HepG2 (cell line): ENCODE data around the gene FITM2. TPM values are rescaled to one million over a fixed set of nuclear protein-coding genes. Genes with fewer than 3 reads are reported as not detected.

ENCODE experiments used
- ARNTL ChIP-seq: sonication (generic); formaldehyde crosslinking; IDR thresholded peaks from 2 replicates; pipeline ENCODE4 v1.4.0; 2020; ENCODE audit warnings: mild to moderate bottlenecking, missing genetic modification reagents
- MYNN ChIP-seq: sonication (generic); formaldehyde crosslinking; IDR thresholded peaks from 2 replicates; pipeline ENCODE4 v1.4.0; 2020; ENCODE audit warnings: mild to moderate bottlenecking, low read depth, missing genetic modification reagents
- NONO ChIP-seq, 2 experiments: fragments of 450-650 bp in 1 of 2; sonication (generic) in 1 of 2; formaldehyde crosslinking in 1 of 2; IDR thresholded peaks in 1 of 2; conservative IDR thresholded peaks in 1 of 2; 2 replicates each; pipeline versions ENCODE4 v1.6.1 to v1.8.0; 2017 to 2022; ENCODE audit warnings: mild to moderate bottlenecking in 1 of 2, missing genetic modification reagents in 1 of 2, moderate library complexity in 1 of 2
- RAD21 ChIP-seq: fragments of 450-650 bp; formaldehyde crosslinking; IDR thresholded peaks from 2 replicates; pipeline ENCODE4 v1.5.0; 2020; ENCODE audit warnings: mild to moderate bottlenecking
- ZBTB42 ChIP-seq: sonication (generic); formaldehyde crosslinking; IDR thresholded peaks from 2 replicates; pipeline ENCODE4 v1.5.0; 2020; ENCODE audit warnings: mild to moderate bottlenecking, missing genetic modification reagents
- ZFP1 ChIP-seq: IDR thresholded peaks from 2 replicates; pipeline ENCODE4 v1.6.1; 2016
- ZNF331 ChIP-seq: sonication (generic); formaldehyde crosslinking; IDR thresholded peaks from 2 replicates; pipeline ENCODE4 v1.4.0; 2020; ENCODE audit warnings: missing genetic modification reagents
- ZNF569 ChIP-seq: sonication (generic); formaldehyde crosslinking; IDR thresholded peaks from 2 replicates; pipeline ENCODE4 v1.5.0; 2020; ENCODE audit warnings: mild to moderate bottlenecking, missing genetic modification reagents, moderate library complexity, borderline replicate concordance
- ZNF607 ChIP-seq: sonication (generic); formaldehyde crosslinking; IDR thresholded peaks from 2 replicates; pipeline ENCODE4 v1.5.1; 2020; ENCODE audit warnings: missing genetic modification reagents, mild to moderate bottlenecking, borderline replicate concordance
- ZNF772 ChIP-seq: sonication (generic); formaldehyde crosslinking; IDR thresholded peaks from 2 replicates; pipeline ENCODE4 v1.5.0; 2020; ENCODE audit warnings: mild to moderate bottlenecking, missing genetic modification reagents
- ZNF781 ChIP-seq: sonication (generic); formaldehyde crosslinking; IDR thresholded peaks from 2 replicates; pipeline ENCODE4 v1.5.1; 2020; ENCODE audit warnings: borderline replicate concordance, mild to moderate bottlenecking, missing genetic modification reagents; ENCODE audit errors: not compliant biosample characterization
- ZNF790 ChIP-seq: sonication (generic); formaldehyde crosslinking; IDR thresholded peaks from 2 replicates; pipeline ENCODE4 v1.8.0; 2022; ENCODE audit warnings: missing genetic modification reagents, mild to moderate bottlenecking, borderline replicate concordance
- polyA plus RNA-seq, 8 experiments: library from polyadenylated mRNA; depleted of rRNA in 3 of 8; stranded (reverse) in 7 of 8; unstranded in 1 of 8; fragments of >200 nt; fragmentation: Illumina TruSeq in 4 of 8; extraction: Trizol in 4 of 8; gene quantifications; 2 replicates each; pipeline versions ENCODE4 v1.2.1 to v1.2.3, GENCODE V29; 2011 to 2016; ENCODE audit warnings: low read depth in 4 of 8, missing spikeins in 1 of 8, mixed read lengths in 1 of 8; ENCODE audit not compliant: insufficient read depth in 1 of 8
- total RNA-seq, 5 experiments: library from RNA; depleted of rRNA; stranded (reverse); fragments of >200 nt; fragmentation: Illumina TruSeq; extraction: Trizol; gene quantifications; 2 replicates each; pipeline ENCODE4 v1.2.3, GENCODE V29; 2016; ENCODE audit warnings: low read depth in 1 of 5
- TF ChIP-seq, protein P1 (sequence below), 2 experiments: fragments of 450-650 bp in 1 of 2; sonication (generic) in 1 of 2; formaldehyde crosslinking in 1 of 2; IDR thresholded peaks; 2 replicates each; pipeline versions ENCODE4 v1.6.1 to v1.8.0; 2016 to 2022; ENCODE audit warnings: antibody characterized with exemption in 1 of 2, mild to moderate bottlenecking in 1 of 2, missing genetic modification reagents in 1 of 2
- TF ChIP-seq, protein P2 (sequence below): sonication (generic); formaldehyde crosslinking; IDR thresholded peaks from 2 replicates; pipeline ENCODE4 v1.5.0; 2020; ENCODE audit warnings: missing genetic modification reagents
- TF ChIP-seq, protein P3 (sequence below): sonication (generic); formaldehyde crosslinking; IDR thresholded peaks from 2 replicates; pipeline ENCODE4 v1.4.0; 2020; ENCODE audit warnings: mild to moderate bottlenecking, missing genetic modification reagents
- TF ChIP-seq, protein P4 (sequence below): sonication (generic); formaldehyde crosslinking; IDR thresholded peaks from 2 replicates; pipeline ENCODE4 v1.8.1; 2023; ENCODE audit warnings: missing genetic modification reagents, inconsistent platforms, borderline replicate concordance

FITM2 gene
- total and polyA plus RNA-seq, 2 of the 13 experiments (the other 11 are each of a cell fraction or from before 2014, with no cell fraction given): 9.6 to 24.5 TPM

- TF ChIP-seq, protein P1, sequence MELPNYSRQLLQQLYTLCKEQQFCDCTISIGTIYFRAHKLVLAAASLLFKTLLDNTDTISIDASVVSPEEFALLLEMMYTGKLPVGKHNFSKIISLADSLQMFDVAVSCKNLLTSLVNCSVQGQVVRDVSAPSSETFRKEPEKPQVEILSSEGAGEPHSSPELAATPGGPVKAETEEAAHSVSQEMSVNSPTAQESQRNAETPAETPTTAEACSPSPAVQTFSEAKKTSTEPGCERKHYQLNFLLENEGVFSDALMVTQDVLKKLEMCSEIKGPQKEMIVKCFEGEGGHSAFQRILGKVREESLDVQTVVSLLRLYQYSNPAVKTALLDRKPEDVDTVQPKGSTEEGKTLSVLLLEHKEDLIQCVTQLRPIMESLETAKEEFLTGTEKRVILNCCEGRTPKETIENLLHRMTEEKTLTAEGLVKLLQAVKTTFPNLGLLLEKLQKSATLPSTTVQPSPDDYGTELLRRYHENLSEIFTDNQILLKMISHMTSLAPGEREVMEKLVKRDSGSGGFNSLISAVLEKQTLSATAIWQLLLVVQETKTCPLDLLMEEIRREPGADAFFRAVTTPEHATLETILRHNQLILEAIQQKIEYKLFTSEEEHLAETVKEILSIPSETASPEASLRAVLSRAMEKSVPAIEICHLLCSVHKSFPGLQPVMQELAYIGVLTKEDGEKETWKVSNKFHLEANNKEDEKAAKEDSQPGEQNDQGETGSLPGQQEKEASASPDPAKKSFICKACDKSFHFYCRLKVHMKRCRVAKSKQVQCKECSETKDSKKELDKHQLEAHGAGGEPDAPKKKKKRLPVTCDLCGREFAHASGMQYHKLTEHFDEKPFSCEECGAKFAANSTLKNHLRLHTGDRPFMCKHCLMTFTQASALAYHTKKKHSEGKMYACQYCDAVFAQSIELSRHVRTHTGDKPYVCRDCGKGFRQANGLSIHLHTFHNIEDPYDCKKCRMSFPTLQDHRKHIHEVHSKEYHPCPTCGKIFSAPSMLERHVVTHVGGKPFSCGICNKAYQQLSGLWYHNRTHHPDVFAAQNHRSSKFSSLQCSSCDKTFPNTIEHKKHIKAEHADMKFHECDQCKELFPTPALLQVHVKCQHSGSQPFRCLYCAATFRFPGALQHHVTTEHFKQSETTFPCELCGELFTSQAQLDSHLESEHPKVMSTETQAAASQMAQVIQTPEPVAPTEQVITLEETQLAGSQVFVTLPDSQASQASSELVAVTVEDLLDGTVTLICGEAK (IDR thresholded peaks at IDR 0.05): no peak
- TF ChIP-seq, protein P1 (CRISPR knock-in tag; IDR thresholded peaks at IDR 0.05): peak; percentile 68
- no peak for TF ChIP-seq RAD21 (CRISPR knock-in tag)
- TF ChIP-seq NONO (IDR thresholded peaks at IDR 0.05): no peak
- TF ChIP-seq NONO (CRISPR knock-in tag; conservative IDR thresholded peaks at IDR 0.05): peak; percentile 76; the same call in 1 of the 2 replicates
- no peak for TF ChIP-seq ZNF569 (CRISPR knock-in tag)
- TF ChIP-seq, protein P2, sequence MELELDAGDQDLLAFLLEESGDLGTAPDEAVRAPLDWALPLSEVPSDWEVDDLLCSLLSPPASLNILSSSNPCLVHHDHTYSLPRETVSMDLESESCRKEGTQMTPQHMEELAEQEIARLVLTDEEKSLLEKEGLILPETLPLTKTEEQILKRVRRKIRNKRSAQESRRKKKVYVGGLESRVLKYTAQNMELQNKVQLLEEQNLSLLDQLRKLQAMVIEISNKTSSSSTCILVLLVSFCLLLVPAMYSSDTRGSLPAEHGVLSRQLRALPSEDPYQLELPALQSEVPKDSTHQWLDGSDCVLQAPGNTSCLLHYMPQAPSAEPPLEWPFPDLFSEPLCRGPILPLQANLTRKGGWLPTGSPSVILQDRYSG: no peak
- TF ChIP-seq ZNF772 (CRISPR knock-in tag): no peak
- TF ChIP-seq ZNF790 (CRISPR knock-in tag): no peak
- TF ChIP-seq ZFP1 (CRISPR knock-in tag): no peak
- TF ChIP-seq ZNF781: no peak
- TF ChIP-seq ARNTL (CRISPR knock-in tag): peak; percentile 83
- peak; percentile 22 for TF ChIP-seq ZNF331 (CRISPR knock-in tag)
- TF ChIP-seq, protein P3, sequence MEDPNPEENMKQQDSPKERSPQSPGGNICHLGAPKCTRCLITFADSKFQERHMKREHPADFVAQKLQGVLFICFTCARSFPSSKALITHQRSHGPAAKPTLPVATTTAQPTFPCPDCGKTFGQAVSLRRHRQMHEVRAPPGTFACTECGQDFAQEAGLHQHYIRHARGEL: no peak
- no peak for TF ChIP-seq MYNN (CRISPR knock-in tag)
- TF ChIP-seq, protein P4, sequence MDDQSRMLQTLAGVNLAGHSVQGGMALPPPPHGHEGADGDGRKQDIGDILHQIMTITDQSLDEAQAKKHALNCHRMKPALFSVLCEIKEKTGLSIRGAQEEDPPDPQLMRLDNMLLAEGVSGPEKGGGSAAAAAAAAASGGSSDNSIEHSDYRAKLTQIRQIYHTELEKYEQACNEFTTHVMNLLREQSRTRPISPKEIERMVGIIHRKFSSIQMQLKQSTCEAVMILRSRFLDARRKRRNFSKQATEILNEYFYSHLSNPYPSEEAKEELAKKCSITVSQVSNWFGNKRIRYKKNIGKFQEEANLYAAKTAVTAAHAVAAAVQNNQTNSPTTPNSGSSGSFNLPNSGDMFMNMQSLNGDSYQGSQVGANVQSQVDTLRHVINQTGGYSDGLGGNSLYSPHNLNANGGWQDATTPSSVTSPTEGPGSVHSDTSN (CRISPR knock-in tag): 0 out of 2 replicates have a peak, but pooled peaks have one; percentile 19
- TF ChIP-seq ZBTB42 (CRISPR knock-in tag): no peak
- TF ChIP-seq ZNF607 (CRISPR knock-in tag): peak; percentile 57; the same call in 1 of the 2 replicates
Measured at GRCh38 chr20:44302026-44302669, 8.9 kb downstream of the FITM2 start (continued).
